GM03348 (cell line): ENCODE measurements around the gene CCR9.

Experiments used
- DNase-seq: peaks from one replicate; pipeline ENCODE4 v3.0.0; 2012; ENCODE audit warnings: low spot score

Gene CCR9

GRCh38 chr3:45907769-45908705, 21.7 kb downstream of the CCR9 start:
- peak; percentile 77 for DNase-seq

DNA sequence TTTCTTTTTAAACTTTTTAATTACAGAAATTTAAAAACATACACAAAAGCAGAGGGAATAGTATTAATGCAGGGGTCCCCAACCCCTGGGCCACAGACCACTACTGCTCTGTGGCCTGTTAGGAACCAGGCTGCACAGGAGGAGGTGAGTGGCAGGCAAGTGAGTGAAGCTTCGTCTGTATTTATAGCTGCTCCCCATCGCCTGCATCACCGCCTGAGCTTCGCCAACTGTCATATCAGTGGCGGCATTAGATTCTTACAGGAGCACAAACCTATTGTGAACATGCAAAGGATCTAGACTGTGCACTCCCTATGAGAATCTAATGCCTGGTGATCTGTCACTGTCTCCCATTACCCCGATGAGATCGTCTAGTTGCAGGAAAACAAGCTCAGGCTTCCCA, 22.4 kb downstream of the CCR9 start:
- DNase-seq, result no peak

GRCh38 chr3:45909542-45909941, 23.2 kb downstream of the CCR9 start:
- DNase-seq, result no peak

DNA sequence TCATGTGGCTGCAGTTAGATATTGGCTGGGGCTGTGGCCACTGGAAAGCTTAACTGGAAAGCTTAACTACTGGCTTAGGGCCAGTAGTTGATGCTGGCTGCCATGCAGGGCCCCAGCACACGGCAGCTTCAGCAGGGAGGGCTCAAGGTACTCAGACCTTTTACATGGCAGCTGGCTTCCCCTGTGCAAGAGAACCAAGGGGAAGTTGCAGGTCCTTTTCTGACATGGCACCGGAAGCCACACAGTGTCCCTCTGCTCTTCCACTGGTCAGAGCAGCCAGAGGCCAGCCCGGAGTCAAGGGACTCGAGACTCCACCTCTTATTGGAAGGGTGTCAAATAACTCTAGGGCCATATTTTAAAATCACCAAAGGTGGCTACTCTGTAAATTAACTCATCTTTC, 24.5 kb downstream of the CCR9 start:
- no peak for DNase-seq

GRCh38 chr3:45911511-45912226, 25.3 kb downstream of the CCR9 start:
- DNase-seq, result no peak

DNA sequence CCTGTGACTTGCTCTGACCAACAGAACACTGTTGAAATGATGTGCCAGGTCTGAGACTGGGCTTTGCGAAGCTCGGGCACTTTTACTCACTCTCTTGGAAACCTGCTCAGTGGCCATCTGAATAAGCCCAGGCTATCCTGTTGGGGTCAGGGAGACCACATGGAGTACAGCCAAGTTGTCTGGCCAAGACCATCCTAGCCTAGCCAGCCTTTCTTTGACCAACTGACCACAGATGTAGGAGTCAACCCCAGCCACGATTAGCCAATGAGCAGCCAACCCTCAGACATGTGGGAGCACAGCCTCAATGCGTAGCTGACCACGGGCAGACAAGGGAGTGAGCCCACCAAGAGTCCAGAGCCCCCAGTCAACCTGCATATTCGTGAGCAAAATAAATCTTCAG, 26.1 kb downstream of the CCR9 start:
- no peak for DNase-seq

DNA sequence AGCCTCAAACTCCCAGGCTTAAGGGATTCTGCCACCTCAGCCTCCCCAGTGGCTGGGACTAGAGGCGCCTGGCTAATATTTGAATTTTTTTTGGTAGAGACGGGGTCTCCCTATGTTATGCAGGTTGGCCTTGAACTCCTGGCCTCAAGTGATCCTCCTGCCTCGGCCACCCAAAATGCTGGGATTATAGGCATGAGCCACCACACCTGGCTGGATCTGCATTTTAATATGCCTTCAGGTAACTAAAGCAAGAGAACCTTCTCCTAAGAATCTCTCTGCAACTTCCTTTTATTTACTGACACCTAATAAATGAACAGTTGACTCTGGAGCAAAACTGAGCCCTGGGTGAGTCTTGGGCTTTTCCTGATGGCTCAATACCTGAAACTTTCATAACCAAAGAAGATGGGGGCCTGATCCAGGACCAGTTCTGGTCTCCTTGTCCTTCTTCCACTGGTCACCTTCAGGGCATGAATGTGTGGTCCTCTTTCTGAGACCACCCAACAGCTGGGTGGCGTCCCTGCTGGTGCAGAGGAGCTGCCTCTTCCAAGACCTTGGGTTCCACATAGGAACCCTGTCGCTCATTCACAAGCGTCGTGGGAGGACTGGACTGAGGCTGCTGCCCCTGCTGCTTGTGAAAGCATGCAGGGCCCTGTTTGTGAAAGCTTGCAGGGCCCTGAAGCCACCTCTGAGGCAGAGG, 28.2 kb downstream of the CCR9 start:
- no peak for DNase-seq

- no peak for DNase-seq
Observed at GRCh38 chr3:45915059-45915439, 28.7 kb downstream of the CCR9 start.

GRCh38 chr3:45915518-45916231, 29.3 kb downstream of the CCR9 start:
- DNase-seq, result peak; percentile 87

GRCh38 chr3:45917146-45917898, 31.0 kb downstream of the CCR9 start:
- DNase-seq, result no peak

DNA sequence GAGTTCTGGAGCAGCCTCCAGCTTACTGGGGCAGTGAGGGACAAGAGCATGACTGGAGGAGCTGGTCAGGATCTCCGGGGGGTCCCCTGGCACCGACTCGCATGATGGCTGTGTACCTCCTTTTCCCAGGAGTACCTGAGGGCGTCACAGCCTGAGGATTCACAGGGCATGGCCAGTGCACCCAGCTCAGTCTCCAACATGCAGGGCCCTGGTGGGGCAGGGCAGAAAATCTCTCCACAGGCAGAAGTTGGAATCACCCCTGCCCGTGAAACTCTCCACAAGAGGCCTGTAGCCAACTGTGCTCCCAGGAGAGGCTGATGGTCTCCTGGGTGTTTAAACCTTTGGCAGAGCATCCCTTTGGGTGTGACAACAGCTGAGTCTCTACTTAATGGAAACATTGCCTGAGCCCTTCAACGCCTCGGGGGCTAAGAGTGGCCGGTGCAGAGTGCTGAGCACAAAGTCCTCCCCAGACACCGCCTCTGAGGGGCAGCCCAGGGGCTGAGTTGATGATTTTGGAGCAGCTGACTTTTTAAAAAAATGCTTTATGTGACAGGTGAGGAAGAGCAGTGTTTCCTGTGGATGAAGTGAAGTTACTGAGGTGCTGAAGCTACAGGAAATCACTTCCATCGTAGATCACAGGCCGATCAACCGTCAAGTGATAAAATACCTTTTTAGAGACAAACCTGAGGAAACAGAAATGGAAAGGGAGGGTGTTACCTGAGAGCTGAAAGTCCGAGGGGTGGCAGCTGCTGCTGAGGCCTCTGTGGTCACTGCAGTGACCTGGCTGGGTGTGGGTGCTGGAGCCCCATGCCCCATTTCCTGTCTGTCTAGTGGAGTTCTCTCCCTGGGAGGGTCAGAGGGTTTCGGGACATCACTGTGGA, 35.1 kb downstream of the CCR9 start:
- no peak for DNase-seq

- no peak for DNase-seq
Observed at GRCh38 chr3:45922039-45922326, 35.6 kb downstream of the CCR9 start.

- DNase-seq, result no peak
Observed at GRCh38 chr3:45922950-45923590, 36.7 kb downstream of the CCR9 start.

DNA sequence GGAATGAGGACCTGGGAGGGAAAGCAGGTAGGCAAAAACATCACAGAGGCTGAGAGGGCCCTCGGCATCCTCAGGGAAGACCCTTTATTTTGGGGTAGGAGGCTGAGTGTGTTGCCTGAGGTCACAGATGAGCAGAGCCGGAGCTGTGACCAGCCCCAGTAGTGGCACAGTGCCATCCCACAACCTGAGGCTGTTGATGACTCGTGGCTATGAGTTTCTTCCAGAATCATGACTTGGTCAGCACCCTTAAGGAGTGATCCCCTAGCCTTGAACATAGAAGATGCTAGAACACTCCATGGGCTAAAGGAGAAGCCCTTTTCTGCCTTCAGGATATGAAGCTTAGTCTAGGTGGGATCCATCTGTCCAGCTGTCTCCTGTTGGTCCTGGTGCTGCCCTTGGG, 37.4 kb downstream of the CCR9 start:
- DNase-seq, result peak; percentile 31

DNA sequence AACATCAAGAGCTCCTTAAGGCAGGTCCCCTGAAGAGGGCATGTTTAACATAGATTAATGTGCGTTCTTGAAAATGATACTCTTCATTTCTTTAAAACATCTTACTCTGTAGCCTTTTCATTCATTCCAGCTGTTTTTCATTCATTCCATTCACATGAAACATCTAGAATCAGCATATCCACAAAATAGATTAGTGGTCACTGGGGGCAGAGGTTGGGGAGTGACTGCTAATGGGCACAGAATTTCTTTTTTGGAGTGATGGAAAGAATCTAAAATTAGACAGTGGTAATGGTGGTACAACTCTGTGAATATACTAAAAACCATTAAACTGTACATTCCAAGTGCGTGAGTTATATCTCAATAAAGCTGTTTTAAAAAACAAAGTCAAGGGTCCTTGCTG, 41.5 kb downstream of the CCR9 start:
- DNase-seq, result peak; percentile 38

- peak; percentile 82 for DNase-seq
Observed at GRCh38 chr3:45929042-45929679, 42.8 kb downstream of the CCR9 start.

DNA sequence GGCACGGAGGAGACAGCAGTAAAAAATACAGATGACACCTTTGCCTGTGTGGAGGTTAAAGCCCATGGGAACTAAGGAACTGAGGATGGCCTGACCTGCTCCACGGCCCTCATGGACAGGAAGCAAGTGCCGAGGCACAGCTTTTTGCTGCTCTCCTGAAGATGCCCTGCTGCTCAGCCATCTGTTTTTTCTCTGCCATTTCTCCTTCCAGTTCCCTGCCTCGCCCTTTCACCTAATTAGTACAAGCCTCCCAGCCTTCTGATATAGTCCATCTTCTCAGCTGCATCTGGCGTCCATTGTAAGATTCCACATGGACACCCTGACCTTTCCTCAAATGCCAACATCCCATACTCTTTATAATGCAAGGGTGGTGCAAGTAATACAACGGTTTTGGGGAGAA, 45.2 kb downstream of the CCR9 start:
- no peak for DNase-seq

GRCh38 chr3:45932112-45932511, 45.8 kb downstream of the CCR9 start:
- no peak for DNase-seq

DNA sequence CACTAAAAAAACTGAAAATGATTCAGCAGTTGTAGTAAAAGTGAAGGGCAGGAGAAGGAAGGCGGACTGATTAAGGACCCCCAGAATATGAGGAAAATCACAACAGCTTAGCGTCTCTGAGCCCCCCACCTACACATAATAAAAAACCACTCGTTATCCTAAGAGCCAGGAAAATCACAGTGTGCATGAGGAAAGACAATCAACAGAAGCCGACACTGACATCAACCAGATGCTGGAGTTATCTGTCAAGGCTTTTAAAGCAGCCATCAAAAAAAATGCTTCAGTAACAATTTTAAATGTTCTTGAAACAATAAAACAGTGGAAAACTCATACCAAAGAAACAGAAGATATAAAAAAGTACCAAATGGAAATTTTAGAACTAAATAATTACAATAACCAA, 47.2 kb downstream of the CCR9 start:
- DNase-seq, result no peak

GRCh38 chr3:45936261-45936660, 49.9 kb downstream of the CCR9 start:
- DNase-seq, result no peak
